ENCODE data around the gene AKAP8L.

The AKAP8L gene

GRCh38 chr19:15461694-15462093 is 42.9 kb upstream of the AKAP8L start:
- no peak for TF ChIP-seq CTCF (IDR thresholded peaks at IDR 0.05; ENCODE audit: low read depth, low read length, missing control alignments)
- DNase-seq (ENCODE audit: low read depth), result no peak
- in situ Hi-C loops (cut with HindIII; ENCODE audit: low sequenced_read_pairs), result no loop called here
- H3K4me3 ChIP-seq (ENCODE audit: low read depth, low read length), result no peak overlapping the region

- in situ Hi-C loops (cut with HindIII; ENCODE audit: low sequenced_read_pairs), result no loop called here
- no peak for TF ChIP-seq CTCF (IDR thresholded peaks at IDR 0.05; ENCODE audit: low read depth, low read length, missing control alignments)
- no peak overlapping the region for H3K4me3 ChIP-seq (ENCODE audit: low read depth, low read length)
- no peak for DNase-seq (ENCODE audit: low read depth)
Observed at GRCh38 chr19:15457701-15458484, 39.1 kb upstream of the AKAP8L start.

GRCh38 chr19:15456871-15457700 is 38.3 kb upstream of the AKAP8L start:
- TF ChIP-seq CTCF (IDR thresholded peaks at IDR 0.05; ENCODE audit: low read depth, low read length, missing control alignments), result no peak
- no peak overlapping the region for H3K4me3 ChIP-seq (ENCODE audit: low read depth, low read length)
- no peak for DNase-seq (ENCODE audit: low read depth)
- in situ Hi-C loops (cut with HindIII; ENCODE audit: low sequenced_read_pairs), result no loop called here

GRCh38 chr19:15456441-15456840 is 37.7 kb upstream of the AKAP8L start:
- in situ Hi-C loops (cut with HindIII; ENCODE audit: low sequenced_read_pairs), result no loop called here
- H3K4me3 ChIP-seq (ENCODE audit: low read depth, low read length), result no peak overlapping the region
- no peak for DNase-seq (ENCODE audit: low read depth)
- TF ChIP-seq CTCF (IDR thresholded peaks at IDR 0.05; ENCODE audit: low read depth, low read length, missing control alignments), result no peak

GRCh38 chr19:15455996-15456395 is 37.2 kb upstream of the AKAP8L start:
- in situ Hi-C loops (cut with HindIII; ENCODE audit: low sequenced_read_pairs), result no loop called here
- no peak for DNase-seq (ENCODE audit: low read depth)
- H3K4me3 ChIP-seq (ENCODE audit: low read depth, low read length), result no peak overlapping the region
- no peak for TF ChIP-seq CTCF (IDR thresholded peaks at IDR 0.05; ENCODE audit: low read depth, low read length, missing control alignments)

- H3K4me3 ChIP-seq (ENCODE audit: low read depth, low read length), result no peak overlapping the region
- DNase-seq (ENCODE audit: low read depth), result no peak
- in situ Hi-C loops (cut with HindIII; ENCODE audit: low sequenced_read_pairs), result no loop called here
- no peak for TF ChIP-seq CTCF (IDR thresholded peaks at IDR 0.05; ENCODE audit: low read depth, low read length, missing control alignments)
Observed at GRCh38 chr19:15453906-15454860, 35.4 kb upstream of the AKAP8L start.
